GM19452 (cell line): ENCODE measurements around the gene F2R.
A peak's percentile ranks its signal among the peaks of the same experiment; 100 is the strongest.
"Not testable (repeated sequence)": the region's sequence is repeated elsewhere in the genome, so short reads cannot be mapped to it uniquely, and the experiment has no call there.

Experiments
- ATAC-seq: cut with Tn5 transposase; IDR thresholded peaks from one replicate; pipeline ENCODE4 v1.9.1; 2021; ENCODE audit not compliant: unreplicated experiment

F2R gene

DNA sequence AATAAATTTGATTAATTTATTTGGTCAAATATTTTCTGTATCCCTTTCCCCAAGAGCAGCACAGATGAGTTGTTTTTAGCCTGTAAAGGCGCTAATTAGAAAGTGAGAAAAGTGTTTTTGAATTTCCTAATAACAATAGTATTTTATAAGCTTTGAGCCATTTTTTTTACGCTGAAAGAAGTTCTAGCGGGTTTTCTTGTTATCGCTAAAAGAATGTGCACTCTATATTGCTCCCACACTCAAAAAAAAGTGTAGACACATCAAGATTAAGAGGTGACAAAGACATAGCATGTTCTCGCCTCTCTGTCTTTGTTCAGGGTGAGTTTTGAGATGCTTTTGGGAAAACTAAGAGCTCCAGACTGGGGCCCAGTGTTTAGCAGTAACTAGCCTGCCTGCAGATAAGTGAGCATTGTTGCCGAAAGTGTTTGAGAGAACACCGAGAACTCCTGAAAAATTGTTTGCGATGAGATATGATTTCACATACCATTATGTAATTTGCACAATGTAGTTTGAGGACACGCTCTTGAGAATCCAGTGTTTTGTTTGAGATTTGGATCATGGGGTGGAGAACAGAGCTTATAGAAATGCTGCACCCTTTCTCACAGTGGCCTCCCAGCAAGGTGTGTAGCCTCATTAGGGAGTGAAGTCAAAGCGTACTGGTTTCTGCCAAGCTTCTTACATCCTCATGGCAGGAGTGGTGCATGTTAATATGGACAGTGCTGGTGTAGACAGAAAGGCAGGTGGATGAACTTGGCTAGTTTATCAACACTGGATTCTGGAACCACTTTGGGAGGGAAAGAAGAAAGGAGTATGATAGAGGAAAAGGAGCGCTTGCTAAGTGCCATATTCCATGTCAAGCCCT is 1.5 kb downstream of the F2R start:
- no peak for ATAC-seq

DNA sequence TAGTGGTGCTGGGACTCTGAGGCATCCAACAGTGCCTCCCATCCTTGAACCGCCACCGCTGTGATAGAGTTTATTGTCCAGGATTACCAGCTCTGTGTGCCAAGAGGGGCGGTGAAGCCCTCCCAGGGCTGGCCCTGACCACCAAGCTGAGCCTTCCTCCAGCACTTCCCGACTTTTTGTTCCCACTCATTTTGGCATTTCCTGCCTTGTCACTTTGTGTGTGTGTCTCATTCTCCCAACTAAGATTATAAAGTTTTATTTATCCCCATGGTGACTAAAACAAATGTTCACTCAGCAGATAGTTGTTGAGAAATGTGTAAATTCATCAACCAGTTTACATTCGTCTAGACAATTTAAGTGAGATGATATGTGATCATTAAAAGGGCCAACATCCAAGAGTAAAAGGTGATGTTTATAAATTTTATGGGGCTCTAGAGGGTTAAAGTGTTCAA is 2.5 kb downstream of the F2R start:
- no peak for ATAC-seq

DNA sequence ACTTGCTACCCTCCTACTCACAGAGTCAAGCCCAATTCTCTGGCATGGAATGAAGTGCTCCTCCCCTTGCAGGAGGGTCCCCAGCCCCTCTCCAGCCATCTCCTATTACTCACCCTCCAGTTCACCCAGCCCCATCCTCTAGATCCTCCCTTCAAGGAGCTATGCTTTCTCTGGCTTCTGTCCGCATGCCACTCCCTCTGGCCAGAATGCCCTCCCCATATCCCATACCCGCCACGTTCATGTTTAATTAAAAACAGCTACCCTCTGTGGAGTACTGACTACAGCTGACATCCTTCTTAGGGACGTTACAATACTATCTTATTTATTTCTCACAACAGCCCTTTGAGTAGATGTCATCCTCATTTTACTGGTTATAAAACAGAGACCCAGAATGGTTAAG is 3.0 kb downstream of the F2R start:
- ATAC-seq, result no peak

DNA sequence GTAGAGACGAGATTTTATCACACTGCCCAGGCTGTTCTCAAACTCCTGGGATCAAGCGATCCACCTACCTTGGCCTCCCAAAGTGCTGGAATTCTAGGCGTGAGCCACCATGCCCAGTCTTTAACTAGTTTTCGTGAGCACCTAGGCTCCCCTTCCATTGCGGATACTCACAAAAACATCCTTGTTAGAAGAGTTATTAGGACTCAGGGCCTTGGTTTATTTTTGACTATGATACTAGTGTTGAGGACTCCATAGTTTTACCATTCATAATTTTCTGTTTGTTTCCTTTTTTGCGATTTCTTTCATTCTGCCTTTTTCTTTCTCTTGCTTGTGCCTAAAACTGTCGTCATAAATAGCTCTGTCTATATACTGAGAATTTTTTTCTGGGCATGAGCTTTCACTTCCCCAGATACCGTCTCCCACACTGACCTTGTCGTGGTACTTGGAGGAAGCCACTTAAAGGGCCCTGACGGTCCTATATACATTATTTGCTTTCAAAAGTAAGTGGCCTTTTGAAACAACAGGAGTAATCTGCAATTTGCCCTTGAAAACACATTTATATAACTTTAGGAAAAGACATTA is 5.2 kb downstream of the F2R start:
- peak; percentile 91 for ATAC-seq

DNA sequence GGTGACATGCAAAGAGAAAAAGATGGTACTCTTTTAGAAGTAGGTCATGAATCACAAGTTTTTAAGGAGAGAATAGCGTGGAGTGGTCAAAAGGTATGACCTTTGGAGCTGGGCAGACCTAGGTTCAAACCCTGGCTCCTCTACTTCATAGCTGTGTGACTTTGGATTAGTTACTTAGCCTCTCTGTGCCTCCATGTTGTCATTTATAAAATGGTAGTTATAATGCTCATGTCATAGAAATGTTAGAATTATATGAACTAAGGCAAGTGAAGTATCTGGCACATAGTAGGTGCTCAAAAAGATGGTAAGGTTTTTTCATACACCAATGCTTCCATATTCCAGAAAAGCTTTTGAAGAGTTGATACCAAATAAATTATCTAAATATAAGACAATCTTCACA is 7.3 kb downstream of the F2R start:
- ATAC-seq, result no peak

DNA sequence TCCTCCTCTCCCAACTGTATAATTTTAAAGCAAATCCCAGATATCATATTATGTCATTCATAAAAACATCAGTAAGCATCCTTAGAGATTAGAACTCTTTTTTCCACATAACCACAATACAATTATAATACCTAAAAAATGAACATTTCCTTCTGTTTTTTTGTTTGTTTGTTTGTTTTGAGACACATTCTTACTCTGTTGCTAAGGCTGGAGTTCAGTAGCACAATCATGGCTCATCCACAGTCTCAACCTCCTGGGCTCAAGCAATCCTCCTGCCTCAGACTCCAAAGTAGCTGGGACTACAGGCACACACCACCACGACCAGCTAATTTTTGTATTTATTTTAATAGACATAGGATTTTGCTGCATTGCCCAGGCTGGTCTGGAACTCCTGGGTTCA is 8.0 kb downstream of the F2R start:
- ATAC-seq, result no peak

DNA sequence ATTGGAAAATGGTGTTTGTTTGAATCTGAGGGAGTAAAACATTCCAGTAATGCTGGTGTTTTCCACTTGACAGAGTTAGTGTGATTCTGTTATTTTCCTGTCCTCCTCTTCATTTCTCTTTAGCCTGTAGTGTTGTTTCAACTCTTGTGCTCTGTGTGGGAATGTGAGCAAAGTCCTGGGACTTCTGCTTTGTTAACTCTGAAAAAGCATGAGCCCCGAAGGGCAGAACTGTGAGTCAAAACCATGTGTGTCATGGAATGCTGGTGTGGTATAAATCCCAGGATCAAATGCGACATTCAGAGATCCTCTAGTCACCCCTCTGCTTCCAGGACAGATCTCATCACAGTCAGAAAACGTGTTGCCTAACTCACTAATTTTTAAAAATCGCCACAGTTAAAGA is 8.9 kb downstream of the F2R start:
- no peak for ATAC-seq

DNA sequence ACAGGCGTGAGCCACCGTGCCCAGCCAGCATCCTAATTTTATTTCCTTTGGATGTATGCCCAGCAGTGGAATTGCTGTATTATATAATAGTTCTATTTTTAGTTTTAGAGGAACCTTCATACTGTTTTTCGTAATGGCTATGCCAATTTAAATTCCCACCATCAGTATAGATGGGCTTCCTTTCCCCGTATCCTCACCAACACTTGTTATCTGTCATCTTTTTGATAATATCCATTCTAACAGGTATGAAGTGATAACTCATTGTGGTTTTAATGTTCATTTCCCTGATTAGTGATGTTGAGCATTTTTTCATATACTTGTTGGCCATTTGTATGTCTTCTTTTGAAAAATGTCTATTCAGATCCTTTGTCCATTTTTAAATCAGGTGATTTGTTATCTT is 13.0 kb downstream of the F2R start:
- ATAC-seq, result no peak

DNA sequence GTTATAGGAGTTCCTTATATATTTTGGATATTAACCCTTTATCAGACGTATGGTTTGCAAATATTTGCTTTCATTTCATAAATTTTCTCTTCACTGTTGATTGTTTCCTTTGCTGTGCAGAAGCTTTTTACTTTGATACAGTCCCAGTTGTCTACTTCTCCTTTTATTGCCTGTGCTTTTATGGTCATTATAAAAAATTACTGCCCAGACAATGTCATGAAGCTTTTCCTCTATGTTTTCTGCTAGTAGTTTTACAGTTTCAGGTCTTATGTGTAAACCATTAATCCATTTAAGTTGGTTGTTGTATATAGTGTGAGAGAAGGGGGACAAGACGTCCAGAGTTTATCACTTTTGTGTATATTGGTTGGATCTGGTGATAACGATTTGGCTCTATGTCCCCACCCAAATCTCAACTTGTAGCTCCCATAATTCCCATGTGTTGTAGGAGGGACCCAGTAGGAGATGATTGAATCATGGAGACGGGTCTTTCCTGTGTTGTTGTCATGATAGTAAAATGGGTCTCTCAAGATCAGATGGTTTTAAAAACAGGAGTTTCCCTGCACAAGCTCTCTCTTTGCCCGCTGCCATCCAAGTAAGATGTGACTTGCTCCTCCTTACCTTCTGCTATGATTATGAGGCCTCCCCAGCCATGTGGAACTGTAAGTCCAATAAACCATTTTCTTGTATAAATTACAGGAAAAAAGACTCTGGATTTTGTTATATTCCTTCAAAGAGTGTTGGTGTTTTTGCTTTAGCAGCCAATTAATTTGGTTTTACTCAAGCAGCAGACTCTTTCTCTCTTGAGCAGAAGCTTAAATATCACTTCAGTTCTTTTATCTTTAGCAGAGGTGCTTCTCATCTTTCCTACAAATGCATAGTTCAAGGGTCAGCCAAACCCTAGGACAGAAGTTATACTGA is 13.7 kb downstream of the F2R start:
- no peak for ATAC-seq

DNA sequence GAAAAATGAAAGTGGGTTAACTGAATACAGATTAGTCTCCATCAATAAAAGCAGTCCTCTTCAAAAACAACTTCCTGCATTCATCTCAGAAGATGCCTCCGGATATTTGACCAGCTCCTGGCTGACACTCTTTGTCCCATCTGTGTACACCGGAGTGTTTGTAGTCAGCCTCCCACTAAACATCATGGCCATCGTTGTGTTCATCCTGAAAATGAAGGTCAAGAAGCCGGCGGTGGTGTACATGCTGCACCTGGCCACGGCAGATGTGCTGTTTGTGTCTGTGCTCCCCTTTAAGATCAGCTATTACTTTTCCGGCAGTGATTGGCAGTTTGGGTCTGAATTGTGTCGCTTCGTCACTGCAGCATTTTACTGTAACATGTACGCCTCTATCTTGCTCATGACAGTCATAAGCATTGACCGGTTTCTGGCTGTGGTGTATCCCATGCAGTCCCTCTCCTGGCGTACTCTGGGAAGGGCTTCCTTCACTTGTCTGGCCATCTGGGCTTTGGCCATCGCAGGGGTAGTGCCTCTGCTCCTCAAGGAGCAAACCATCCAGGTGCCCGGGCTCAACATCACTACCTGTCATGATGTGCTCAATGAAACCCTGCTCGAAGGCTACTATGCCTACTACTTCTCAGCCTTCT is 16.6 kb downstream of the F2R start:
- ATAC-seq, result no peak

DNA sequence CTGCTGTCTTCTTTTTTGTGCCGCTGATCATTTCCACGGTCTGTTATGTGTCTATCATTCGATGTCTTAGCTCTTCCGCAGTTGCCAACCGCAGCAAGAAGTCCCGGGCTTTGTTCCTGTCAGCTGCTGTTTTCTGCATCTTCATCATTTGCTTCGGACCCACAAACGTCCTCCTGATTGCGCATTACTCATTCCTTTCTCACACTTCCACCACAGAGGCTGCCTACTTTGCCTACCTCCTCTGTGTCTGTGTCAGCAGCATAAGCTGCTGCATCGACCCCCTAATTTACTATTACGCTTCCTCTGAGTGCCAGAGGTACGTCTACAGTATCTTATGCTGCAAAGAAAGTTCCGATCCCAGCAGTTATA is 17.1 kb downstream of the F2R start:
- ATAC-seq, result peak; percentile 74

DNA sequence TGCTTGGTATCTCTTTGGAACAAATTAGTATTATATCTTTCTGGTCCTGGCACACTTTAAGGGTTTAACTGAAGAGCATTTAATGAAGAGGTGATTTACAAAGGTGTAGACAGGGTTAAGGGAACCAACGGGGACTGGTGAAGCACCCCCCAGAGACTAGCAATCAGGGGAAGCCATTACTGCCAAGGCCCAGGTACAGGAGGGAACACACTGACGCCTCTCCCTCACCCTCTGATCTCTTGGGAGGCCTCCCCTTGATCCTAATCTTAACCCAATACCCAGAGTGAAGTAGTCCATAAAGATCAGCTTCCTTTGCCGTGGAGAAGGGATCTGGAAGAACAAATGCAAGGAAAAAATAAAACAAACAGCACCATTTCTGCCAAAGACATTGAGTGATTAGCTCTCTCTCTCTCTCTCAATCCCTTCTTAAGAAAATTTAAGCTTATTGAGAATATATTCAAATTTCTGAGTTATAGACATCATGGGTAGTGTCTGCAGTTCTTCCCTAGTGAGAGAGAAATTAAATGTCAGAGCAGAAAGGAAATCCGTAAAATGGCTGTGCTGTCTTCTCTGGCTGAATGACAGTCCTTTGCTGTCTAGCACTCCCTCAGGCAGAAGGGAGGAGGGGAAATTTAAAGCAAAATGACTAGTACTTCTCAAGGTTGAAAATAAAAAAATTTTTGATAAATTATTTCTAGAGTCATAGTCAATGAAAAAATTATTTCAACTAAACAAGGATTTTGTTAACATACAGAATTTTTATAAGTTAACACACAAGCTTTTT is 20.0 kb downstream of the F2R start:
- ATAC-seq, result no peak

DNA sequence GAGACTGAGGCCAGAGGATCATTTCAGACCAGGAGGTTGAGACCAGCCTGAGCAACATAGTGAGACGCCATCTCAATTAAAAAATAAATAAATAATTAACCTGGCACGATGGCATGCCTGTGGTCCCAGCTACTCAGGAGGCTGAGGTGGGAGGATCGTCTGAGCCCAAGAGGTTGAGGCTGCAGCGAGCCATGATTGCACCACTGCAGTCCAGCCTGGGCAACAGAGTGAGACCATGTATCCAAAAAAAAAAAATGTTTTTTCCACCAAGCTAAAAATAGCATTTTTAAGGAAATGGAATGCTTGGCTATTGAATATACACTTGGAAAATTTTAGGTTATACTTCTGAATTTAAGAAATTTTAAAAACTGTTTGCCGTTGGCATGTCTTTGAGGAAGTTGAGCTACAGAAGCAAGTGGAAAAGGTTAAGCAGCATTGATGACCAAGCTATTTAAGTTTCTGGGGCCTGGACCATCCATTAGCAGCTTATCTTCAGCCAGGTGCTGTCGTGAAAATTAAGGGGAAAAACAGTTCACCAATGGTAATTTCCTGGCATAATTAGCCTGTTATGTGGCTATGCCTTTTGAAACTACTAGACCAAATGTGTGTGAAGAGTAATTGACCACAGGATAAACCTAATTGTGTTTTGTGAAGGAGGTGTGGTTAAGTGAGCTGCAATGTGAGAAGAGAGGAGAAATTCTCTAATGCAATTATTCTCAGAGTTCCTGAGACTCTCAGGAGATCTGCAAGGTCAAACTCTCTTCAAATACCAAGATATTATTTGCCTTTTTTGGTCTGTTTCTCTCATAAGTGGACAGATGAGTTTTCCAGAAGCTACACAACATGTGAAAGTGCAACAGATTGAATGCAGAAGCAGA is 21.0 kb downstream of the F2R start:
- peak; percentile 31 for ATAC-seq

DNA sequence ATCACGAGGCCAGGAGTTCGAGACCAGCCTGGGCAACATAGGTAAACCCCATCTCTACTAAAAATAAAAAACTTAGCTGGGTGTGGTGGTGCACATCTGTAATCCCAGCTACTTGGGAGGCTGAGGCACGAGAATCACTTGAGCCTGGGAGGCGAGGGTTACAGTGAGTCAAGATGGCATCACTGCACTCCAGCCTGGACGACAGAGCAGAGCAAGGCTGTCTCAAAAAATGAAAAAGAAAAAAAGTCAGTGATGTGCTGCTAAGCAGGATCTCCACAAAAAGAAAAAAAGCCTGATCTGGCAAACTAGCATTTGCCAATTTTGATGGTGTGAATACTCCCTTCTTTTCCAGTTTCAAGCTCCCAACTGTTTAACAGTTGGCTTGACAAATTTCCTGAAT is 21.9 kb downstream of the F2R start:
- no peak for ATAC-seq

DNA sequence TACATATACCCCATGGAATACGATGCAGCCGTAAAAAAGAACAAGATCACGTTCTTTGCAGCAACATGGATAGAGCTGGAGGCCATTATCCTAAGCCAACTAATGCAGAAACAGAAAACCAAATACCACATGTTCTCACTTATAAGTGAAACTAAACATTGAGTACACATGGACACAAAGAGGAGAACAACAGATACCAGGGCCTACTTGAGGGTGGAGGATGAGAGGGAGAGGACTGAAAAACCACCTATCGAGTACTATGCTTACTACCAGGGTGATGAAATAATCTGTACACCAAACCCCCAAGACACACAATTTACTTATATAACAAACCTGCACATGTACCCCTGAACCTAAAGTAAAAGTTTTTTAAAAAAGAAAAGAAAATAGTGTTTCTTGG is 25.6 kb downstream of the F2R start:
- ATAC-seq, result not testable (repeated sequence)

DNA sequence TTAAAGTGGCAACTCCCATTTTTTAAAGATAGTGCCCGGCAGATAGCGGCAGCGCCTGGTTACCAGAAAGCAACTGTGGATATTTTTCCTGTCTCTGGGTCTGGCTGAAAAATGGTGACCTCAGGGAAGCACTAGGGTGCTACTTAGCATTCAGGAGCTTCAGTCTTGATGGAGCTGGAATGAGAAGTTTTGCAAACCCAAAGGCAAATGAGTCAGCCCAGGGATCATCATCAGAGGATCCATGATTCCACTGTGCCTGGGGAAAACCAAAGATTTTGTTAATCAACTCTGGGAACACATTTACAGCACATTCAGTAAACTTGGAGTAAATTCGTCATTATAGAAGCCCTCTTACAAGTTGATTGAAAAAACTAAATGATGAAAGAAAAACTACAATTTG is 26.7 kb downstream of the F2R start:
- no peak for ATAC-seq

DNA sequence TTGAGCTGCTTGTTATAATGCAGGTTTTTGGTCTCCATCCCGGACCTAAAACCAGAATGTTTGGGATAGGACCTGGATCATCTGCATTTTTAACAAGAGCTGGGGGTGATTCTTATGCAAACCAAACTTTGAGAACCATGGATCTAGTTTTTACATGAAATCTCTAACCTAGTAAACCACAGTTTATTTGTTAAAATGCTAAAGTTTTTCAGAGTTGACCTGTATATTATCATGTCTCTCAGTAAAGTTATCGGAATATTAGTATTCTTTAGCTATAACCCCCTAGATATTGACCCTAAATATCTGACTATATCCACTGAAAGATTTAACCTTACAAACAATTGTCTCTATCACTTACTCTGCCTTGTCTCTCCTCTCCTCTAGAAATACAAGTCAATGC is 28.7 kb downstream of the F2R start:
- no peak for ATAC-seq

DNA sequence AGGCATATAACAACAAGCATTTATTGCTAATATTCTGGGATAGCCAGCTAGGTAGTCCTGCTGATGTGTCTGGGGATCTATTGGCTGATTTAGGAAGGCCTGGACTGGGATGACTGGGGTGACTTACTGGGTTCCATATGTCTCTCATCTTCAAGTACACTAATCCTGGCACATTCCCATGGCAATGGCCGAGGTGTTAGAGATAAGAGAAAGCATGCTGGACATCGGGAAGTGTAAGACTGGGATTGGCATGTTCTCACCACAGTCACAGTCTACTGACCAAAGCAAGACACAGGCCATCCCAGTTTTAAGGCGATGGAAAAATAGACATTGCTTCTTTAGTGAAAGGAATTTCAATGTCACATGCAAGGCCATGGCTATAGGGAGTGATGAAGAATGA is 29.7 kb downstream of the F2R start:
- no peak for ATAC-seq

DNA sequence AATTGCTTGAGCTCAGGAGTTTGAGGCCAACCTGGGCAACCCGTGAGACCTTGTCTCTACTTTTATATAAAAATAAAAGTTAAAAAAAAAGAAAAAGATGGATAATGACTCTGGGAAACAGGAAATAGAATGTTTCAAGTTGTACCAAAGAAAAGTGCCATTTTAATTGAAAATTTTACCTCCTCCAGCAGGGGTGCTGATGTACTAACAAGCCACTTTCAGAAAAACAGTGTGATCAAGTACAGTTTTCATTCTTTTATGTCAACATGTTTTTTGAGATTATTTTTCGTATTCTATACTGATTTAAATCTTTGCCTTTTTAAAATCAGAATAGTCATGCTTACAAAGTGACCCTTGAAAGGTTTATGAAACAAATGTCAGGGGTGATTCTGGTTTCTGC is 30.8 kb downstream of the F2R start:
- no peak for ATAC-seq

DNA sequence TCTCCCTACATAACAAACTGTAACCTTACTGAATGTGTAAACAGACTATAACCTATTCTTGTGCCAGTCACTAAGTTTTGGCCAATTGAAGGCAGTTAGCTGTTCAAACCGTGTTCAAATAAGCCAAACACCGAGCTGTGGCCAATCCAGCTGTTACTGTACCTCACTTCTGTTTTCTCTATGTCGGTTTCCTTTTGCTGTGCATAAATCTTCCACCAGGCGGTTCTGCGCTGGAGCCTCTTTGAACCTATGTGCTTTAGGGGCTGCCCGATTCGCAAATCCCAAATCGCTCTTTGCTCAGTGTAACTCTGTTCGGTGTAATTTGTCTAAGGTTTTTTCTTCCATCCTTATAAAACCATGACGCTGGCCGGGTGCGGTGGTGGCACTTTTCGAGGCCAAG is 31.8 kb downstream of the F2R start:
- ATAC-seq, result no peak
